Pancreas (tissue), 10 donors: ENCODE results near the gene OR4D5. TPM values are rescaled to one million over a fixed set of nuclear protein-coding genes. Genes with fewer than 3 reads are reported as not detected.

ENCODE experiments used
- ATAC-seq, 4 donors: fragments of 200-7000 bp; cut with Tn5 transposase; one replicate each; pipeline versions ENCODE4 v1.8.0 to v1.9.1; 2020; ENCODE audit warnings: mild to moderate bottlenecking in 4 of 4, moderate library complexity in 4 of 4
- DNase-seq, 6 donors: peaks; one replicate each; pipeline ENCODE4 v3.0.0-alpha.2; 2020
- FAIRE-seq: peaks from 2 replicates; lab custom pipeline; 2012; peaks lifted over from hg19 to GRCh38; lab: Jason Lieb, UNC
- H3K27ac ChIP-seq, 4 donors: fragments of 200-600 bp; sonication (generic); 1 replicate in 3 of 4; 2 replicates in 1 of 4; pipeline versions ENCODE4 v1.5.0 to v1.8.0; 2020
- H3K27me3 ChIP-seq, 4 donors: fragments of 200-600 bp; one replicate each; pipeline ENCODE4 v1.8.0; 2021
- H3K36me3 ChIP-seq, 3 donors: fragments of 200-600 bp; sonication (generic) in 1 of 3; one replicate each; pipeline versions ENCODE4 v1.5.0 to v1.8.0; 2020 to 2021
- H3K4me1 ChIP-seq, 3 donors: fragments of 200-600 bp; one replicate each; pipeline ENCODE4 v1.8.0; 2021
- H3K4me3 ChIP-seq, 4 donors: fragments of 200-600 bp; sonication (generic) in 2 of 4; one replicate each; pipeline versions ENCODE4 v1.5.0 to v1.8.0; 2020 to 2021
- H3K9me3 ChIP-seq, 4 donors: fragments of 200-600 bp; one replicate each; pipeline ENCODE4 v1.8.0; 2021
- CTCF ChIP-seq, 4 donors: fragments of 200-600 bp; sonication (generic) in 3 of 4; IDR thresholded peaks; one replicate each; pipeline versions ENCODE4 v1.5.0 to v1.8.0; 2021; ENCODE audit warnings: antibody characterized with exemption in 4 of 4
- WGBS, 2 donors: extraction: QIAGEN DNeasy Blood & Tissue Kit; methylation state at CpG; one replicate each; pipeline ENCODE4 v1.1.7; 2013; 5-methylcytosine and 5-hydroxymethylcytosine counted together
- intact Hi-C, 3 donors: fragments of 100-400 bp; cut with DNase I; formaldehyde crosslinking; loops; one replicate each; pipeline versions ENCODE4 v1.11.1 to v1.14.2; 2022
- polyA plus RNA-seq, 2 donors: library from polyadenylated mRNA; stranded (reverse); fragments of 200-250 nt; gene quantifications; one replicate each; pipeline ENCODE4 v1.2.3, GENCODE V29; 2013
- total RNA-seq, 6 donors: library from RNA; stranded (reverse); fragmentation: NEBNext Ultra II Directional in 4 of 6; extraction: Animal tissue kit (Norgen Biotek cat#: 25700) in 4 of 6; gene quantifications; one replicate each; pipeline versions ENCODE4 v1.2.1 to v1.2.4, GENCODE V29; 2021 to 2023
- donor health status: healthy with polysubstance abuse.
- donor health status: DM: no; HTN: no; CAD: no; lungs with moderate emphysema.
- donor health status: DM: no; HTN: no; CAD: no.
- donor health status: control.
- donor health status: control.
- donor health status: Bipolar disorder and iron deficiency.
- donor health status: DM: yes; HTN: yes; CAD: no.
- donor health status: DM: no; HTN: no; CAD: no.
- donor health status: DM: no; HTN: no; CAD: no.
- donor health status: DM: yes; HTN: yes; CAD: no.

OR4D5 gene
- total RNA-seq (1 to 10 TPM in 4 of 6 donors, under 1 TPM in 2; 0.13 to 2.4 (median 1.4) TPM), polyA plus RNA-seq (not detected)

DNA sequence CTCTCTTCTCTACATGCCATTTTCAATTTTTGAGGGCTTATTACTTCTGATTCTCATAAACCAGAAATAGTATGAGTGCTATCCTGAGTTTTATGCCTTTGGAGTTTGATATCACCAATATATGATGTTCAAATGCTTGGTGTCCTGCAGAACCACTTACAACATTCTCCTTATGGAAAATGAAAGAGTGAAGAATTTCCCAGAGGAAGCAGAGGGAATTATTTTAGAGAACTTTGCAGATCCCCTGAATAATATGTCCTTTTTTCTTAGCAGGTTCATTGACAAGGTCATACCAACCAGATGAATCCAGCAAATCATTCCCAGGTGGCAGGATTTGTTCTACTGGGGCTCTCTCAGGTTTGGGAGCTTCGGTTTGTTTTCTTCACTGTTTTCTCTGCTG lies at the start of gene OR4D5:
TSS of gene OR4D5 (plus strand) at position 301 of the 400 bp plus-strand sequence. CDS start at position 301, 0 bp downstream.
- H3K27me3 ChIP-seq: no peaks in the 10 kb centered on the region
- peaks cover under 1 to 5% (median 2%) of the 10 kb centered on the region in 3 donors for H3K4me1 ChIP-seq
- no peak for ATAC-seq
- 91 to 100% methylated on average over 1 of the region's 1 CpG for WGBS, 2 donors
- DNase-seq: no peak
- no peak within 1 kb of the TSS for H3K27ac ChIP-seq
- H3K9me3 ChIP-seq: no peaks in the 10 kb centered on the region
- intact Hi-C loops: no loop called here
- no peak for TF ChIP-seq CTCF (IDR thresholded peaks at IDR 0.05)
- FAIRE-seq: no peak
- no peak within 1 kb of the TSS for H3K4me3 ChIP-seq
- no peaks in the 10 kb centered on the region for H3K36me3 ChIP-seq

- FAIRE-seq (no peak), DNase-seq (no peak), ATAC-seq (no peak)
- Histone ChIP-seq H3K27me3 (no peaks in the 10 kb centered on the region), H3K4me3 (no peak overlapping the region), H3K9me3 (no peaks in the 10 kb centered on the region), H3K36me3 (no peaks in the 10 kb centered on the region), H3K4me1 (no peaks in the 10 kb centered on the region), H3K27ac (no peak overlapping the region)
- intact Hi-C loops: no loop called here
- no peak for TF ChIP-seq CTCF (IDR thresholded peaks at IDR 0.05)
Observed at GRCh38 chr11:123892031-123892430, 47.4 kb upstream of the OR4D5 start.

- no peak for TF ChIP-seq CTCF (IDR thresholded peaks at IDR 0.05)
- no peak for FAIRE-seq
- 32 to 38% methylated on average over 3 of the region's 3 CpGs for WGBS, 2 donors
- H3K36me3 ChIP-seq: no peaks in the 10 kb centered on the region
- intact Hi-C loops: no loop called here
- peak in 2 of 6 donors; percentile 23 to 25 for DNase-seq
- peaks cover 0 to 4% (median 0%) of the 10 kb centered on the region in 3 donors for H3K4me1 ChIP-seq
- no peak overlapping the region for H3K4me3 ChIP-seq
- no peaks in the 10 kb centered on the region for H3K9me3 ChIP-seq
- H3K27ac ChIP-seq: no peak overlapping the region
- H3K27me3 ChIP-seq: no peaks in the 10 kb centered on the region
- peak; percentile 74 to 96 (median 82) for ATAC-seq
Observed at GRCh38 chr11:123899792-123900191, 39.6 kb upstream of the OR4D5 start.

DNA sequence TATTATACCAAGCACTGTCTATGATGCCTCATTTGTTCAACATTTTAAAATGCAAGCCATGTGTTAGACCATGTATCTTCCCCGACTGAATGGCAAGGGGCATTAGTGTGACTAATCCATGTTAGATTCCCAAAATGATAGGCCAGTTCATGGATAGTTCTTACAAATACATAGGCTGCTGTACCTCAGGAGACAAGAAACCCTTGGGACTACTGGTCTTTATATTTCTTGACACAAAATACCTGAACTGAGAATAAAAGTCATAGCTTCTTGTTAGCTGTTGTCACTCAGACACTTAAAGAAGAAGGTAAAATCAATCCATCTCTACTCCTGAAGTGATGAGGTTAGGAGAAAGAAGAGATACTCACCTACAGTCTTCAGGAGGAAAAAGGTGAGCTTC lies 37.5 kb upstream of the OR4D5 start, which contains the start of gene OR8D4:
TSS of gene OR8D4 (plus strand) at position 301 of the 400 bp plus-strand sequence. CDS start 4,265 bp downstream, outside the sequence.
- WGBS, 2 donors: 93 to 94% methylated on average over 1 of the region's 1 CpG
- intact Hi-C loops: no loop called here
- FAIRE-seq: no peak

More for the DNA sequence above, 37.5 kb upstream of the OR4D5 start, which contains the start of gene OR8D4:
- peaks cover 0 to 4% (median 0%) of the 10 kb centered on the region in 3 donors for H3K4me1 ChIP-seq
- H3K4me3 ChIP-seq: no peak within 1 kb of the TSS
- TF ChIP-seq CTCF (IDR thresholded peaks at IDR 0.05): no peak
- no peak for ATAC-seq
- H3K9me3 ChIP-seq: no peaks in the 10 kb centered on the region
- H3K36me3 ChIP-seq: no peaks in the 10 kb centered on the region
- no peak for DNase-seq
- no peaks in the 10 kb centered on the region for H3K27me3 ChIP-seq
- no peak within 1 kb of the TSS for H3K27ac ChIP-seq
